ENCODE data around the gene LTF. TPM values are rescaled to one million over a fixed set of nuclear protein-coding genes. Genes with fewer than 3 reads are reported as not detected.
A peak's percentile ranks its signal among the peaks of the same experiment; 100 is the strongest.

Gene LTF
- total RNA-seq, 2 experiments from 2014 or later: not detected

DNA sequence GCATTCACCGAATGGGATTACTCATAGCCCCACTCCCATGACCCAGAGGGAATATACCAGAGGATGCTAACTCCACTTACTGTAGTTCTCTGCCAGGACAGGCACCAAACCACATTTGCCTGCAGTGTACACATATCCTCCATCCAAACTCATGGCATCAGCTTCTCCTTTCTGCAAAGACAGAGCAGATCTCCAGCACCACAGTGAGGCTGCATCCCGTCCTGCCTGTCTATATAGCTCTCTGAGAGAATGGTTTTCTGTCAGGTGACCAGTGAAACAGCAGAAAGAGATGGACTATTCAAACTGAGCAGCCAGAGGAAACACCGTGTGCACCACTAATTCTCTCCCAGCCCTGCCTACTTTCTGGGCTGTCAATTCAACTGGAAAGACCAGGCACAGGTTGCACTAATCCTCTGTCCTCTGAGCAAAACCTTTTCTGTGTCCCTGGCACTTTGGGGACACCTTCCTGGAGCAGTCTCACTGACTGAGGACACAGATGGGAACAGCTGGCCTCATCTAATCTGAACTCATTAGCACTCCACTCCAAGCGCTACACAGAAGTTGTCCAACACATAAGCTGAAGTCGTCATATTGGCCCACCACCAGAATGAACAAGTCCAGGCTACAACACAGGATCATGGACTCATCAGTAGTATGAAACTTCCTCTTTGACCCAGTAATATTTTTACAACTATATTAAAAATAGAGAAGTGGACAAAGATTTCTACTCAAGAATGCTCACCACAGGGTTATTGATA lies 17.3 kb downstream of the LTF start:
- H3K9me3 ChIP-seq (ENCODE audit: control insufficient read depth in 1 of 2, insufficient read depth in 1 of 2, low read length in 2 of 2): no peaks in the 10 kb centered on the region
- ChIA-PET CTCF (no interaction called here), POLR2A (no interaction called here)
- Mint-ChIP-seq H3K4me1 (ENCODE audit: low read depth) (no peaks in the 10 kb centered on the region), H3K27me3 (no peaks in the 10 kb centered on the region), H3K27ac (no peak overlapping the region), H3K4me3 (no peak overlapping the region), H3K36me3 (ENCODE audit: low read depth) (no peaks in the 10 kb centered on the region), H3K9me3 (no peaks in the 10 kb centered on the region)
- no peak overlapping the region for H3K4me3 ChIP-seq (ENCODE audit: low read length)
- no peak for DNase-seq
- TF ChIP-seq, protein P1, sequence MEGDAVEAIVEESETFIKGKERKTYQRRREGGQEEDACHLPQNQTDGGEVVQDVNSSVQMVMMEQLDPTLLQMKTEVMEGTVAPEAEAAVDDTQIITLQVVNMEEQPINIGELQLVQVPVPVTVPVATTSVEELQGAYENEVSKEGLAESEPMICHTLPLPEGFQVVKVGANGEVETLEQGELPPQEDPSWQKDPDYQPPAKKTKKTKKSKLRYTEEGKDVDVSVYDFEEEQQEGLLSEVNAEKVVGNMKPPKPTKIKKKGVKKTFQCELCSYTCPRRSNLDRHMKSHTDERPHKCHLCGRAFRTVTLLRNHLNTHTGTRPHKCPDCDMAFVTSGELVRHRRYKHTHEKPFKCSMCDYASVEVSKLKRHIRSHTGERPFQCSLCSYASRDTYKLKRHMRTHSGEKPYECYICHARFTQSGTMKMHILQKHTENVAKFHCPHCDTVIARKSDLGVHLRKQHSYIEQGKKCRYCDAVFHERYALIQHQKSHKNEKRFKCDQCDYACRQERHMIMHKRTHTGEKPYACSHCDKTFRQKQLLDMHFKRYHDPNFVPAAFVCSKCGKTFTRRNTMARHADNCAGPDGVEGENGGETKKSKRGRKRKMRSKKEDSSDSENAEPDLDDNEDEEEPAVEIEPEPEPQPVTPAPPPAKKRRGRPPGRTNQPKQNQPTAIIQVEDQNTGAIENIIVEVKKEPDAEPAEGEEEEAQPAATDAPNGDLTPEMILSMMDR (IDR thresholded peaks at IDR 0.05): no peak
- H3K4me1 ChIP-seq (ENCODE audit: insufficient read depth, low read length): no peaks in the 10 kb centered on the region
- no peaks in the 10 kb centered on the region for H3K27me3 ChIP-seq (ENCODE audit: control insufficient read depth in 1 of 2, insufficient read depth in 2 of 2, low read length in 2 of 2)
- H3K27ac ChIP-seq (ENCODE audit: low read depth in 1 of 2, low read length in 2 of 2): no peak overlapping the region
- H3K36me3 ChIP-seq (ENCODE audit: insufficient read depth, low read length): no peaks in the 10 kb centered on the region
- intact Hi-C loops (cut with DNase I, micrococcal nuclease): no loop called here
- ATAC-seq (ENCODE audit: poor library complexity): no peak

GRCh38 chr3:46442576-46443530 lies 21.9 kb downstream of the LTF start:
- TF ChIP-seq, protein P1 (IDR thresholded peaks at IDR 0.05): no peak
- no peak for ATAC-seq (ENCODE audit: poor library complexity)
- H3K9me3 Mint-ChIP-seq: no peaks in the 10 kb centered on the region
- POLR2A ChIA-PET: no interaction called here
- no peak overlapping the region for H3K27ac Mint-ChIP-seq
- Histone ChIP-seq H3K27me3 (ENCODE audit: control insufficient read depth in 1 of 2, insufficient read depth in 2 of 2, low read length in 2 of 2) (no peaks in the 10 kb centered on the region), H3K27ac (ENCODE audit: low read depth in 1 of 2, low read length in 2 of 2) (no peak overlapping the region), H3K36me3 (ENCODE audit: insufficient read depth, low read length) (no peaks in the 10 kb centered on the region), H3K9me3 (ENCODE audit: control insufficient read depth in 1 of 2, insufficient read depth in 1 of 2, low read length in 2 of 2) (no peaks in the 10 kb centered on the region), H3K4me1 (ENCODE audit: insufficient read depth, low read length) (peaks cover 17% of the 10 kb centered on the region), H3K4me3 (ENCODE audit: low read length) (no peak overlapping the region)
- no peak overlapping the region for H3K4me3 Mint-ChIP-seq
- H3K27me3 Mint-ChIP-seq: no peaks in the 10 kb centered on the region
- H3K36me3 Mint-ChIP-seq (ENCODE audit: low read depth): peaks cover 4% of the 10 kb centered on the region
- peaks cover 22% of the 10 kb centered on the region for H3K4me1 Mint-ChIP-seq (ENCODE audit: low read depth)
- peak in 4 of 14 experiments; percentile 27 to 69 (median 57) for DNase-seq
- intact Hi-C loops (cut with DNase I, micrococcal nuclease): no loop called here
- CTCF ChIA-PET: interaction anchor here (0.6 to 1.2 kb wide), 4 partner anchors 25 to 931 kb away, joined by 3 to 4 read pairs (median 3); no protein-coding TSS in a partner anchor

DNA sequence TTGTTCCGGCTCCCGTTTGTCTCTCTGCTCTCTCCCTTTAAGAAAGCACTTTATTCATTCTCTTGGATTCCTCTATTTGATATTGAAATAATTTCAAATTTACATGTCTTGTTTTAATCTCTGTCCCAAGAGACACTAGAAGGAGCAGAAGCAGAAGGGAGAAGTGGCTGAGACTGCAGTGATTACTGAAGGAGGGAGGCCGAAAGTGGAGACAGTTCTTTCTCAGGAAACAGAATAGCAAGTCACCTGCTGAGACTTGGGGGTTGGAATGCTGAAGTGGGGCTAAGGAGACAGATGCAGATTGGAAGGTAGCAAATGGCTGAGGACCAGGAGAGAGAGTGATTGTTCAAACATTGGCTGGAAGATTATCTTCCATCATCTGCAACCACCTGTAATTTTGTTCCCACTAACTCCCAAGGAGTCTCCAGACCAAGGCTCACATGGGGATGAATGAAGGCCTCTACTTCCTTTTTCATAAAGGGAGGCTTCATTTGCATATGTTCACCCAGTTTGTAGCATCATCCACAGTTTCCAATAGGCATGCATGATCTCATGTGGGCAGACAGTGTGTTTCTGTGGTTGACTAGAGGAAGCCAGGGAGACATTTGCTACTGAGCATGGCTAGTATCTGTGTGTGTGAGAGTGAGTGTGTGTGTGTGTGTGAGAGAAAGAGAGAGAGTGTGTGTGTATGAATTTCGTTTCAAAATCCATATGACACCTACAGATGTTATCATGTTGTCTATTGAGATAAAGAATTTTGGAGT lies 24.0 kb downstream of the LTF start:
- Mint-ChIP-seq H3K4me3 (peak overlapping the region; percentile 54), H3K27ac (peak overlapping the region; percentile 78), H3K36me3 (ENCODE audit: low read depth) (peaks cover 4% of the 10 kb centered on the region), H3K4me1 (ENCODE audit: low read depth) (peaks cover 22% of the 10 kb centered on the region), H3K27me3 (no peaks in the 10 kb centered on the region), H3K9me3 (no peaks in the 10 kb centered on the region)
- Histone ChIP-seq H3K27me3 (ENCODE audit: control insufficient read depth in 1 of 2, insufficient read depth in 2 of 2, low read length in 2 of 2) (no peaks in the 10 kb centered on the region), H3K9me3 (ENCODE audit: control insufficient read depth in 1 of 2, insufficient read depth in 1 of 2, low read length in 2 of 2) (no peaks in the 10 kb centered on the region), H3K27ac (ENCODE audit: low read depth in 1 of 2, low read length in 2 of 2) (no peak overlapping the region), H3K4me3 (ENCODE audit: low read length) (no peak overlapping the region), H3K36me3 (ENCODE audit: insufficient read depth, low read length) (no peaks in the 10 kb centered on the region), H3K4me1 (ENCODE audit: insufficient read depth, low read length) (peaks cover 17% of the 10 kb centered on the region)
- CTCF ChIA-PET: interaction anchor here (0.6 kb wide), 1 partner anchor 72 kb away, joined by 3 read pairs; no protein-coding TSS in a partner anchor
- ATAC-seq (ENCODE audit: poor library complexity): peak; percentile 97
- intact Hi-C loops (cut with DNase I, micrococcal nuclease): loop anchor here in 1 of 2 experiments (1.0 kb wide), 1 partner anchor 33 kb away; the partner anchor contains the start of genes CCR5AS and CCRL2
- TF ChIP-seq, protein P1 (IDR thresholded peaks at IDR 0.05): no peak
- peak in 8 of 14 experiments; percentile 7 to 72 (median 44) for DNase-seq
- POLR2A ChIA-PET: no interaction called here
